Fibroblast of skin of left biceps (primary cell): ENCODE data around the gene STAT5A.
"Not testable (repeated sequence)": the region's sequence is repeated elsewhere in the genome, so short reads cannot be mapped to it uniquely, and the experiment has no call there.

Experiments
- DNase-seq, 2 experiments: peaks; one replicate each; pipeline ENCODE4 v3.0.0-alpha.2; 2013; ENCODE audit warnings: low read depth in 2 of 2

The STAT5A gene

GRCh38 chr17:42285346-42286050 is 2.8 kb upstream of the STAT5A start:
- DNase-seq: no peak

GRCh38 chr17:42286411-42287221 is 1.7 kb upstream of the STAT5A start:
- DNase-seq: no peak

GRCh38 chr17:42287305-42287976 is 857 bp upstream of the STAT5A start:
- no peak for DNase-seq

GRCh38 chr17:42288803-42289610 is 709 bp downstream of the STAT5A start:
- DNase-seq: no peak

- no peak for DNase-seq
These were observed 1.4 kb downstream of the STAT5A start for GRCh38 chr17:42289611-42290181.

GRCh38 chr17:42290577-42290976 is 2.3 kb downstream of the STAT5A start:
- no peak for DNase-seq

- DNase-seq: no peak
These were observed 2.8 kb downstream of the STAT5A start for GRCh38 chr17:42291129-42291528.

- DNase-seq: no peak
These were observed 6.4 kb downstream of the STAT5A start for GRCh38 chr17:42294469-42295398.

- no peak for DNase-seq
These were observed 7.7 kb downstream of the STAT5A start for GRCh38 chr17:42296012-42296411.

- DNase-seq: not testable (repeated sequence)
These were observed 9.5 kb downstream of the STAT5A start for GRCh38 chr17:42297775-42298174.

GRCh38 chr17:42299361-42299760 is 11.1 kb downstream of the STAT5A start:
- not testable (repeated sequence) for DNase-seq

- DNase-seq: not testable (repeated sequence)
These were observed 11.6 kb downstream of the STAT5A start for GRCh38 chr17:42299913-42300312.

GRCh38 chr17:42301022-42301421 is 12.7 kb downstream of the STAT5A start:
- no peak for DNase-seq

- DNase-seq: no peak
These were observed 15.4 kb downstream of the STAT5A start for GRCh38 chr17:42303694-42304093.

GRCh38 chr17:42304187-42305030 is 16.1 kb downstream of the STAT5A start:
- DNase-seq: no peak

GRCh38 chr17:42305031-42305330 is 16.7 kb downstream of the STAT5A start:
- DNase-seq: not testable (repeated sequence)

- DNase-seq: no peak
These were observed 17.5 kb downstream of the STAT5A start for GRCh38 chr17:42305543-42306384.

GRCh38 chr17:42306385-42306667 is 18.0 kb downstream of the STAT5A start:
- DNase-seq: no peak
